OCI-LY7 (cell line): ENCODE results near the gene SDK2. TPM values are rescaled to one million over a fixed set of nuclear protein-coding genes. Genes with fewer than 3 reads are reported as not detected.

Experiments
- BruUV-seq: library from RNA; stranded (reverse); fragments of 400-500 nt; replicated peaks from 2 replicates; lab custom pipeline; 2021; lab: Mats Ljungman, UMichigan
- CTCF ChIA-PET: fragments of 300-600 bp; sonication (Branson Sonifier 250); formaldehyde crosslinking; loops from one replicate; lab custom pipeline; 2022; ENCODE audit warnings: antibody characterized with exemption; ENCODE audit not compliant: unreplicated experiment; lab: Charles Lee
- POLR2A ChIA-PET: fragments of 300-600 bp; sonication (Branson Sonifier 250); formaldehyde crosslinking; loops from one replicate; lab custom pipeline; 2022; ENCODE audit warnings: antibody characterized with exemption; lab: Charles Lee
- DNase-seq: peaks from one replicate; pipeline ENCODE4 v3.0.0-alpha.2; 2015; ENCODE audit warnings: low spot score
- H2AFZ ChIP-seq: fragments of 200-600 bp; sonication (generic), shearing (Covaris generic); 2 replicates; pipeline ENCODE4 v1.6.1; 2014; ENCODE audit warnings: mild to moderate bottlenecking, antibody characterized with exemption, low read length, moderate library complexity
- H3K27ac ChIP-seq: fragments of 200-600 bp; sonication (generic); 2 replicates; pipeline ENCODE4 v1.5.1; 2014; ENCODE audit warnings: mixed run types, low read depth, mild to moderate bottlenecking, moderate library complexity, low read length, inconsistent platforms; ENCODE audit not compliant: poor library complexity, severe bottlenecking
- H3K36me3 ChIP-seq: fragments of 200-600 bp; sonication (generic); 2 replicates; pipeline ENCODE4 v1.6.1; 2014; ENCODE audit warnings: mild to moderate bottlenecking, antibody characterized with exemption, low read length, moderate library complexity, mixed read lengths; ENCODE audit not compliant: insufficient read depth
- H3K4me1 ChIP-seq: fragments of 200-600 bp; sonication (generic); 2 replicates; pipeline ENCODE4 v1.5.1; 2014; ENCODE audit warnings: mild to moderate bottlenecking, low read length; ENCODE audit not compliant: insufficient read depth, poor library complexity, severe bottlenecking
- H3K4me2 ChIP-seq: fragments of 200-600 bp; sonication (generic); 2 replicates; pipeline ENCODE4 v1.6.1; 2014; ENCODE audit warnings: mild to moderate bottlenecking, low read length
- H3K4me3 ChIP-seq: fragments of 200-600 bp; sonication (generic); 2 replicates; pipeline ENCODE4 v1.5.1; 2014; ENCODE audit warnings: mild to moderate bottlenecking, low read depth, low read length; ENCODE audit not compliant: poor library complexity, severe bottlenecking
- H3K79me2 ChIP-seq: fragments of 200-600 bp; sonication (generic); 2 replicates; pipeline ENCODE4 v1.6.1; 2016; ENCODE audit warnings: low read depth, mild to moderate bottlenecking, low read length, moderate library complexity, mixed read lengths; ENCODE audit not compliant: insufficient read depth
- H3K9me2 ChIP-seq: fragments of 200-600 bp; sonication (generic); 2 replicates; pipeline ENCODE4 v1.6.1; 2016; ENCODE audit warnings: mild to moderate bottlenecking, low read length, mixed read lengths; ENCODE audit not compliant: insufficient read depth
- H3K9me3 ChIP-seq: fragments of 200-600 bp; sonication (generic); 2 replicates; pipeline ENCODE4 v1.6.1; 2014; ENCODE audit warnings: mild to moderate bottlenecking, mixed run types, low read length, mixed read lengths
- H4K20me1 ChIP-seq: fragments of 200-600 bp; sonication (generic); 2 replicates; pipeline ENCODE4 v1.6.1; 2014; ENCODE audit warnings: mild to moderate bottlenecking, antibody characterized with exemption, low read length, moderate library complexity, mixed read lengths; ENCODE audit not compliant: insufficient read depth
- EZH2phosphoT487 ChIP-seq: fragments of 200-600 bp; sonication (generic); IDR thresholded peaks from 2 replicates; pipeline ENCODE4 v1.6.1; 2018; ENCODE audit warnings: low read depth, borderline replicate concordance, mild to moderate bottlenecking, mixed run types, antibody characterized with exemption, low read length, moderate library complexity, mixed read lengths
- intact Hi-C: fragments of 100-400 bp; cut with micrococcal nuclease; formaldehyde crosslinking; loops from one replicate; pipeline ENCODE4 v1.10.0; 2022; ENCODE audit not compliant: unreplicated experiment
- total RNA-seq, 2 experiments: library from RNA; depleted of rRNA in 1 of 2; stranded (reverse); fragments of >200 nt in 1 of 2; shearing (Covaris generic) in 1 of 2; gene quantifications; 2 replicates each; pipeline ENCODE4 v1.2.3, GENCODE V29; 2014 to 2022
- TF ChIP-seq, protein P1 (sequence below): fragments of 200-600 bp; sonication (generic); conservative IDR thresholded peaks from 2 replicates; pipeline ENCODE4 v1.5.1; 2014; ENCODE audit warnings: mild to moderate bottlenecking, antibody characterized with exemption, low read length, moderate library complexity, mixed read lengths

The SDK2 gene
- total RNA-seq, 2 experiments from 2014 or later, result 0.32 to 1.8 TPM

DNA sequence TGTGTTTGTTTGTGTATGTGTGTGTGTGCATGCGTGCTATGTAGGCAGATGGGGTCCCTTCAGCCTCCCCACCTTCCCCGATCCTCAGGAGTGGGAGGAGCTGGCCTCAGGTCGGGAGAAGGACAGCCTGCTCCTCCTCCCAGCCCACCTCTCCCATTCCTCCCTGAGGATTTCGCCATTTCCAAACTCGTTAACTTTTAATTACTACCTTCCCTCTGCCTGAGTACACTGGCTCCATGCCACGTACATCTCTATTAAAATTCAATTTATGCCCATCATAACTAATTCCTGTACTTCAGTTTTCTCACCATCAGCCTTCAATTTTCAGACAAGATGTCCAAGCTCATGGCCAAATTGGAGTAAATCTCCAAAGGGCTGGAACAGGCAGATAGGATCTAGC, 148.6 kb downstream of the SDK2 start:
- Histone ChIP-seq H3K9me2 (no peaks in the 10 kb centered on the region), H3K27ac (no peak overlapping the region), H3K36me3 (no peaks in the 10 kb centered on the region), H3K4me2 (no peak overlapping the region), H3K9me3 (no peaks in the 10 kb centered on the region), H4K20me1 (no peaks in the 10 kb centered on the region), H3K4me3 (no peak overlapping the region), H2AFZ (no peak overlapping the region), H3K79me2 (no peaks in the 10 kb centered on the region), H3K4me1 (no peaks in the 10 kb centered on the region)
- no TSS peak for BruUV-seq
- CTCF ChIA-PET, result interaction anchor here (0.6 kb wide), 2 partner anchors 52 to 686 kb away, joined by 3 read pairs; no protein-coding TSS in a partner anchor
- POLR2A ChIA-PET, result no interaction called here
- intact Hi-C loops, result no loop called here
- TF ChIP-seq, protein P1, sequence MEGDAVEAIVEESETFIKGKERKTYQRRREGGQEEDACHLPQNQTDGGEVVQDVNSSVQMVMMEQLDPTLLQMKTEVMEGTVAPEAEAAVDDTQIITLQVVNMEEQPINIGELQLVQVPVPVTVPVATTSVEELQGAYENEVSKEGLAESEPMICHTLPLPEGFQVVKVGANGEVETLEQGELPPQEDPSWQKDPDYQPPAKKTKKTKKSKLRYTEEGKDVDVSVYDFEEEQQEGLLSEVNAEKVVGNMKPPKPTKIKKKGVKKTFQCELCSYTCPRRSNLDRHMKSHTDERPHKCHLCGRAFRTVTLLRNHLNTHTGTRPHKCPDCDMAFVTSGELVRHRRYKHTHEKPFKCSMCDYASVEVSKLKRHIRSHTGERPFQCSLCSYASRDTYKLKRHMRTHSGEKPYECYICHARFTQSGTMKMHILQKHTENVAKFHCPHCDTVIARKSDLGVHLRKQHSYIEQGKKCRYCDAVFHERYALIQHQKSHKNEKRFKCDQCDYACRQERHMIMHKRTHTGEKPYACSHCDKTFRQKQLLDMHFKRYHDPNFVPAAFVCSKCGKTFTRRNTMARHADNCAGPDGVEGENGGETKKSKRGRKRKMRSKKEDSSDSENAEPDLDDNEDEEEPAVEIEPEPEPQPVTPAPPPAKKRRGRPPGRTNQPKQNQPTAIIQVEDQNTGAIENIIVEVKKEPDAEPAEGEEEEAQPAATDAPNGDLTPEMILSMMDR, result no peak
- TF ChIP-seq EZH2phosphoT487, result no peak
- DNase-seq, result no peak

DNA sequence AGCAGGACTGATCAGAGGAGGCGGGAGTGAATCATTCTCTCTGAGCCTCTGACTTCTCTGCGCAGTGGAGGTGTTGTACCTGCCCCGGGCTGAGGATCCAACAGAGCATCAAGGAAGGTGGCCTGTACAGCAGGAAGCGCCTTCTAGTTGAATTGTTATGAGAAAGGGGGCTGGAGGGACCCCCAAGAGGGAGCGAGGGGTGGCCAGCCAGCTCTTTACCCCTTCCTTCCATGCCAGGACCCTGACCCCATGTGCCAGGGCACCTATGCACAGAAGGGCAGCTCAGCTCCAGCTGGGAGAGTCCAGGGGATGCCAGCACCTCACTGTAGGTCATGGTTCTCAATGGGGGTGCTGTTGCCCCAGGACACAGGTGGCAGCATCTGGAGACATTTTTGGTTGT, 149.3 kb downstream of the SDK2 start:
- Histone ChIP-seq H2AFZ (no peak overlapping the region), H3K36me3 (no peaks in the 10 kb centered on the region), H3K27ac (no peak overlapping the region), H3K4me3 (no peak overlapping the region), H3K9me2 (no peaks in the 10 kb centered on the region), H3K4me2 (no peak overlapping the region), H4K20me1 (no peaks in the 10 kb centered on the region), H3K79me2 (no peaks in the 10 kb centered on the region), H3K4me1 (no peaks in the 10 kb centered on the region), H3K9me3 (no peaks in the 10 kb centered on the region)
- ChIA-PET CTCF (no interaction called here), POLR2A (no interaction called here)
- DNase-seq, result no peak
- no TSS peak for BruUV-seq
- intact Hi-C loops, result no loop called here
- TF ChIP-seq EZH2phosphoT487, result no peak
- TF ChIP-seq, protein P1, result no peak

DNA sequence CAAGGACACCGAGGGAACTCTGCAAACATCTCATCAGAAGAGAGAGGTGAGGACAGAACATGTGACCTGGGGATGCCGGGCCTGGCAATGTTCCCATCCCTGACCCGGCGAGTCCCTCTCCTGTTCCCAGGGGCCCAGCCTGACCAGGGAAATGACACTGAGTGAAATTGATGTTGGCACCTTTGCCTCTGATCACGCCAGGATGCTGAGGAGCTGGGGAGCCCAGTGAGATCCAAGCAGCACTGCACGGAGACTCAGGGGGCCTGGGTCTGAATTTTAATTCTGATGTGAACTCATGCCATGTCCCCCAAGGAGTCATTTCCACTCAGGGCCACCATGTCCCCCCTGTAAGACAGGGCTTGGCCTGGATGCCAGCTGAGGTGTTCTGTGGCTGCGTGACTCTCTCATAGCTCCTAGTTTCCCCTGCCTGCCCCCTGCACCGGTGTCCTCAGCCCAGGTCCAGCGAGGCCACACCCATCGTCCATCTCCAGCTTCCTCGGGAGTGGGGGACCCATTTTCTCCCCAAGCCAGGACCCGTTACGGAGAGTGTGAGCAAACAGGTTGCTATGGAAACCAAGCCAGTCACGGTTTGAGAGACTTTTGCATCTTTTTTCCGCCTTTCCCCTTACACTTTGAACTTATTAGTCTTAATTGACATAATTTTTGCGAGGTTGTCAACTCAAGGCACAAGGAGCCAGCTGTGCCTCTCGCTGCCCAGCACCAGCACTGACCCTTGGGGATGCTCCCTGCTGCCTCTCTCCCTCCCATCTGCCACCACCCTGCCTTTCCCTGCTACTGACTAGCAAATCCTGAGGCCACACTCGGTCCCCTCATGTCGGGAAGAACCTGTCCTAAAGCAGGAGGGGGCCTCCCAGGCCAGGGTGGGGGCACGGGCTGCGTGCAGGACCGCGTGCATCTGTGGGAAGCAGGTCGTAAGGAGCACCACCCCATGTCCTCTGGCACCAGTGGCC, 150.0 kb downstream of the SDK2 start:
- Histone ChIP-seq H3K27ac (no peak overlapping the region), H3K4me2 (no peak overlapping the region), H3K4me3 (no peak overlapping the region), H3K79me2 (no peaks in the 10 kb centered on the region), H3K9me2 (no peaks in the 10 kb centered on the region), H3K4me1 (no peaks in the 10 kb centered on the region), H3K36me3 (no peaks in the 10 kb centered on the region), H4K20me1 (no peaks in the 10 kb centered on the region), H3K9me3 (no peaks in the 10 kb centered on the region), H2AFZ (no peak overlapping the region)
- no peak for DNase-seq
- no TSS peak for BruUV-seq
- POLR2A ChIA-PET, result no interaction called here
- intact Hi-C loops, result no loop called here
- TF ChIP-seq, protein P1, result no peak
- TF ChIP-seq EZH2phosphoT487, result no peak
- CTCF ChIA-PET, result no interaction called here
